HepG2 (cell line): ENCODE results near the gene CAPN12. TPM values are rescaled to one million over a fixed set of nuclear protein-coding genes. Genes with fewer than 3 reads are reported as not detected.

ENCODE experiments used
- ARNTL ChIP-seq: sonication (generic); formaldehyde crosslinking; IDR thresholded peaks from 2 replicates; pipeline ENCODE4 v1.4.0; 2020; ENCODE audit warnings: mild to moderate bottlenecking, missing genetic modification reagents
- CENPT ChIP-seq: sonication (generic); formaldehyde crosslinking; IDR thresholded peaks from 2 replicates; pipeline ENCODE4 v1.8.0; 2022; ENCODE audit warnings: low read depth, mild to moderate bottlenecking, moderate library complexity, missing genetic modification reagents
- HNF4A ChIP-seq: sonication (generic); formaldehyde crosslinking; IDR thresholded peaks from 2 replicates; pipeline ENCODE4 v1.4.0; 2020; ENCODE audit warnings: missing genetic modification reagents
- MZF1 ChIP-seq: sonication (generic); formaldehyde crosslinking; IDR thresholded peaks from 2 replicates; pipeline ENCODE4 v1.8.1; 2023; ENCODE audit warnings: mild to moderate bottlenecking, missing genetic modification reagents, borderline replicate concordance
- NRL ChIP-seq: sonication (generic); formaldehyde crosslinking; IDR thresholded peaks from 2 replicates; pipeline ENCODE4 v1.5.0; 2020; ENCODE audit warnings: missing genetic modification reagents, mild to moderate bottlenecking, moderate library complexity, borderline replicate concordance
- POLR2A ChIP-seq, 2 experiments: IDR thresholded peaks; 2 replicates each; pipeline ENCODE4 v1.6.1; 2011; ENCODE audit warnings: low read depth in 2 of 2, low read length in 2 of 2, mild to moderate bottlenecking in 1 of 2, moderate library complexity in 1 of 2; ENCODE audit not compliant: insufficient read depth in 1 of 2
- SNAPC4 ChIP-seq: sonication (generic); formaldehyde crosslinking; IDR thresholded peaks from 2 replicates; pipeline ENCODE4 v1.4.0; 2020; ENCODE audit warnings: mild to moderate bottlenecking, missing genetic modification reagents
- TCF7 ChIP-seq: sonication (generic); IDR thresholded peaks from 2 replicates; pipeline ENCODE4 v1.6.1; 2016; ENCODE audit warnings: antibody characterized with exemption, low read depth
- TEAD3 ChIP-seq: optimal IDR thresholded peaks from 2 replicates; pipeline ENCODE3; 2016; ENCODE audit warnings: borderline replicate concordance
- ZBTB38 ChIP-seq: sonication (generic); formaldehyde crosslinking; IDR thresholded peaks from 2 replicates; pipeline ENCODE4 v1.5.1; 2020; ENCODE audit warnings: mild to moderate bottlenecking, missing genetic modification reagents
- ZNF3 ChIP-seq: IDR thresholded peaks from 2 replicates; pipeline ENCODE4 v1.7.0; 2017; ENCODE audit warnings: inconsistent platforms
- ZNF432 ChIP-seq: sonication (generic); formaldehyde crosslinking; IDR thresholded peaks from 2 replicates; pipeline ENCODE4 v1.5.0; 2020; ENCODE audit warnings: missing genetic modification reagents, mild to moderate bottlenecking, borderline replicate concordance
- ZNF605 ChIP-seq: sonication (generic); formaldehyde crosslinking; IDR thresholded peaks from 2 replicates; pipeline ENCODE4 v1.8.0; 2022; ENCODE audit warnings: mild to moderate bottlenecking, missing genetic modification reagents
- ZNF768 ChIP-seq: sonication (generic); formaldehyde crosslinking; IDR thresholded peaks from 2 replicates; pipeline ENCODE4 v1.4.0; 2020; ENCODE audit warnings: missing genetic modification reagents
- ZNF788 ChIP-seq: sonication (generic); formaldehyde crosslinking; IDR thresholded peaks from 2 replicates; pipeline ENCODE4 v1.5.0; 2020; ENCODE audit warnings: mild to moderate bottlenecking, missing genetic modification reagents, borderline replicate concordance
- ZNF816 ChIP-seq: sonication (generic); formaldehyde crosslinking; IDR thresholded peaks from 2 replicates; pipeline ENCODE4 v1.8.0; 2022; ENCODE audit warnings: missing genetic modification reagents, mild to moderate bottlenecking, borderline replicate concordance
- polyA plus RNA-seq, 8 experiments: library from polyadenylated mRNA; depleted of rRNA in 3 of 8; stranded (reverse) in 7 of 8; unstranded in 1 of 8; fragments of >200 nt; fragmentation: Illumina TruSeq in 4 of 8; extraction: Trizol in 4 of 8; gene quantifications; 2 replicates each; pipeline versions ENCODE4 v1.2.1 to v1.2.3, GENCODE V29; 2011 to 2016; ENCODE audit warnings: low read depth in 4 of 8, missing spikeins in 1 of 8, mixed read lengths in 1 of 8; ENCODE audit not compliant: insufficient read depth in 1 of 8
- total RNA-seq, 5 experiments: library from RNA; depleted of rRNA; stranded (reverse); fragments of >200 nt; fragmentation: Illumina TruSeq; extraction: Trizol; gene quantifications; 2 replicates each; pipeline ENCODE4 v1.2.3, GENCODE V29; 2016; ENCODE audit warnings: low read depth in 1 of 5
- TF ChIP-seq, protein P1 (sequence below): sonication (generic); formaldehyde crosslinking; IDR thresholded peaks from 2 replicates; pipeline ENCODE4 v1.4.0; 2020; ENCODE audit warnings: missing genetic modification reagents
- TF ChIP-seq, protein P2 (sequence below): sonication (generic); formaldehyde crosslinking; IDR thresholded peaks from 2 replicates; pipeline ENCODE4 v1.5.1; 2020; ENCODE audit warnings: mild to moderate bottlenecking, missing genetic modification reagents, moderate library complexity
- TF ChIP-seq, protein P3 (sequence below): sonication (generic); formaldehyde crosslinking; IDR thresholded peaks from 2 replicates; pipeline ENCODE4 v1.4.0; 2020; ENCODE audit warnings: mild to moderate bottlenecking, missing genetic modification reagents

The CAPN12 gene
- total and polyA plus RNA-seq, 2 of the 13 experiments (the other 11 are each of a cell fraction or from before 2014, with no cell fraction given) = 1.6 to 13.6 TPM

DNA sequence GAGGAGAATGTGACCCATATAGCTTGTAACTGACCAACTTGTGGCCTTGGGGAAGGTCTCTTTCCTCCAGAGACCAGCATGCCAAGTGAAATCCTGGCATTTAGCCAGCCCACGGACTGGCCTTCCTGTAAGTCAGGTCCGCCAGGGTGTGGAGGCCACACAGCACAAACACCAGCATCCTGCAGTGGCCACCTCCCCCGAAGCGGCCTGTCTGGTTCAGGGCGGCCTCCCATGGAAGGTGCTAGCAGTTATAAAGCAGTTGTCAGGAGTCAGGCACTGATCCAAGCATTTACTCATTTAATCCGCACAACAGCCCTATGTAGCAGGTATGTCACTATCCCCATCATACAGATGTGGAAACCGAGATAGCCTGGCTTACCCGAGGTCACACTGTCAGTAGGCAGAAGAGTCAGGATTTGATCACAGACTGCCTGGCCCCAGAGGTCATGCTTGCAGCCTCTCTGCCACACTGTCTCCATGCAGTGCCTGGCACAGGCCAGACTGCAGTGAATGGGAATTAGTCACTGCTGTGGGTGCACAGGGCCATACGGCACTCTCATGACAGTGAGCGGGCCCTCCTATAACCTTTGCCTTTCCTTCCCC lies 36.7 kb downstream of the CAPN12 start (continued):
- TF ChIP-seq SNAPC4 (CRISPR knock-in tag) (no peak), CENPT (CRISPR knock-in tag) (no peak), ZBTB38 (CRISPR knock-in tag) (peak; percentile 97), ZNF768 (CRISPR knock-in tag) (peak; percentile 86), ZNF432 (CRISPR knock-in tag) (no peak), ZNF816 (CRISPR knock-in tag) (no peak), ZNF788 (no peak), ZNF605 (CRISPR knock-in tag) (peak; percentile 12; the same call in 1 of the 2 replicates), ZNF3 (no peak), ARNTL (no peak), MZF1 (no peak), HNF4A (CRISPR knock-in tag) (0 out of 2 replicates have a peak, but pooled peaks have one; percentile 17), TEAD3 (peak; percentile 9), NRL (CRISPR knock-in tag) (no peak), TCF7 (no peak), POLR2A (IDR thresholded peaks at IDR 0.05; ENCODE audit: insufficient read depth in 1 of 2, low read depth in 2 of 2, low read length in 2 of 2) (0 out of 4 replicates have a peak, but pooled peaks of 1 of the 2 experiments have one; percentile 11)
- TF ChIP-seq, protein P1, sequence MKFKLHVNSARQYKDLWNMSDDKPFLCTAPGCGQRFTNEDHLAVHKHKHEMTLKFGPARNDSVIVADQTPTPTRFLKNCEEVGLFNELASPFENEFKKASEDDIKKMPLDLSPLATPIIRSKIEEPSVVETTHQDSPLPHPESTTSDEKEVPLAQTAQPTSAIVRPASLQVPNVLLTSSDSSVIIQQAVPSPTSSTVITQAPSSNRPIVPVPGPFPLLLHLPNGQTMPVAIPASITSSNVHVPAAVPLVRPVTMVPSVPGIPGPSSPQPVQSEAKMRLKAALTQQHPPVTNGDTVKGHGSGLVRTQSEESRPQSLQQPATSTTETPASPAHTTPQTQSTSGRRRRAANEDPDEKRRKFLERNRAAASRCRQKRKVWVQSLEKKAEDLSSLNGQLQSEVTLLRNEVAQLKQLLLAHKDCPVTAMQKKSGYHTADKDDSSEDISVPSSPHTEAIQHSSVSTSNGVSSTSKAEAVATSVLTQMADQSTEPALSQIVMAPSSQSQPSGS (CRISPR knock-in tag) = no peak
- TF ChIP-seq, protein P2, sequence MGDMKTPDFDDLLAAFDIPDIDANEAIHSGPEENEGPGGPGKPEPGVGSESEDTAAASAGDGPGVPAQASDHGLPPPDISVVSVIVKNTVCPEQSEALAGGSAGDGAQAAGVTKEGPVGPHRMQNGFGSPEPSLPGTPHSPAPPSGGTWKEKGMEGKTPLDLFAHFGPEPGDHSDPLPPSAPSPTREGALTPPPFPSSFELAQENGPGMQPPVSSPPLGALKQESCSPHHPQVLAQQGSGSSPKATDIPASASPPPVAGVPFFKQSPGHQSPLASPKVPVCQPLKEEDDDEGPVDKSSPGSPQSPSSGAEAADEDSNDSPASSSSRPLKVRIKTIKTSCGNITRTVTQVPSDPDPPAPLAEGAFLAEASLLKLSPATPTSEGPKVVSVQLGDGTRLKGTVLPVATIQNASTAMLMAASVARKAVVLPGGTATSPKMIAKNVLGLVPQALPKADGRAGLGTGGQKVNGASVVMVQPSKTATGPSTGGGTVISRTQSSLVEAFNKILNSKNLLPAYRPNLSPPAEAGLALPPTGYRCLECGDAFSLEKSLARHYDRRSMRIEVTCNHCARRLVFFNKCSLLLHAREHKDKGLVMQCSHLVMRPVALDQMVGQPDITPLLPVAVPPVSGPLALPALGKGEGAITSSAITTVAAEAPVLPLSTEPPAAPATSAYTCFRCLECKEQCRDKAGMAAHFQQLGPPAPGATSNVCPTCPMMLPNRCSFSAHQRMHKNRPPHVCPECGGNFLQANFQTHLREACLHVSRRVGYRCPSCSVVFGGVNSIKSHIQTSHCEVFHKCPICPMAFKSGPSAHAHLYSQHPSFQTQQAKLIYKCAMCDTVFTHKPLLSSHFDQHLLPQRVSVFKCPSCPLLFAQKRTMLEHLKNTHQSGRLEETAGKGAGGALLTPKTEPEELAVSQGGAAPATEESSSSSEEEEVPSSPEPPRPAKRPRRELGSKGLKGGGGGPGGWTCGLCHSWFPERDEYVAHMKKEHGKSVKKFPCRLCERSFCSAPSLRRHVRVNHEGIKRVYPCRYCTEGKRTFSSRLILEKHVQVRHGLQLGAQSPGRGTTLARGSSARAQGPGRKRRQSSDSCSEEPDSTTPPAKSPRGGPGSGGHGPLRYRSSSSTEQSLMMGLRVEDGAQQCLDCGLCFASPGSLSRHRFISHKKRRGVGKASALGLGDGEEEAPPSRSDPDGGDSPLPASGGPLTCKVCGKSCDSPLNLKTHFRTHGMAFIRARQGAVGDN = peak; percentile 85
- TF ChIP-seq, protein P3, sequence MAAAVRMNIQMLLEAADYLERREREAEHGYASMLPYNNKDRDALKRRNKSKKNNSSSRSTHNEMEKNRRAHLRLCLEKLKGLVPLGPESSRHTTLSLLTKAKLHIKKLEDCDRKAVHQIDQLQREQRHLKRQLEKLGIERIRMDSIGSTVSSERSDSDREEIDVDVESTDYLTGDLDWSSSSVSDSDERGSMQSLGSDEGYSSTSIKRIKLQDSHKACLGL (CRISPR knock-in tag) = 0 out of 2 replicates have a peak, but pooled peaks have one; percentile 28
